HG03280 (cell line): ENCODE results near the gene SEMA6A.
A peak's percentile ranks its signal among the peaks of the same experiment; 100 is the strongest.

Experiments used
- ATAC-seq: cut with Tn5 transposase; IDR thresholded peaks from one replicate; pipeline ENCODE4 v1.9.1; 2021; ENCODE audit warnings: mild to moderate bottlenecking, moderate library complexity; ENCODE audit not compliant: unreplicated experiment

SEMA6A gene, protein sequence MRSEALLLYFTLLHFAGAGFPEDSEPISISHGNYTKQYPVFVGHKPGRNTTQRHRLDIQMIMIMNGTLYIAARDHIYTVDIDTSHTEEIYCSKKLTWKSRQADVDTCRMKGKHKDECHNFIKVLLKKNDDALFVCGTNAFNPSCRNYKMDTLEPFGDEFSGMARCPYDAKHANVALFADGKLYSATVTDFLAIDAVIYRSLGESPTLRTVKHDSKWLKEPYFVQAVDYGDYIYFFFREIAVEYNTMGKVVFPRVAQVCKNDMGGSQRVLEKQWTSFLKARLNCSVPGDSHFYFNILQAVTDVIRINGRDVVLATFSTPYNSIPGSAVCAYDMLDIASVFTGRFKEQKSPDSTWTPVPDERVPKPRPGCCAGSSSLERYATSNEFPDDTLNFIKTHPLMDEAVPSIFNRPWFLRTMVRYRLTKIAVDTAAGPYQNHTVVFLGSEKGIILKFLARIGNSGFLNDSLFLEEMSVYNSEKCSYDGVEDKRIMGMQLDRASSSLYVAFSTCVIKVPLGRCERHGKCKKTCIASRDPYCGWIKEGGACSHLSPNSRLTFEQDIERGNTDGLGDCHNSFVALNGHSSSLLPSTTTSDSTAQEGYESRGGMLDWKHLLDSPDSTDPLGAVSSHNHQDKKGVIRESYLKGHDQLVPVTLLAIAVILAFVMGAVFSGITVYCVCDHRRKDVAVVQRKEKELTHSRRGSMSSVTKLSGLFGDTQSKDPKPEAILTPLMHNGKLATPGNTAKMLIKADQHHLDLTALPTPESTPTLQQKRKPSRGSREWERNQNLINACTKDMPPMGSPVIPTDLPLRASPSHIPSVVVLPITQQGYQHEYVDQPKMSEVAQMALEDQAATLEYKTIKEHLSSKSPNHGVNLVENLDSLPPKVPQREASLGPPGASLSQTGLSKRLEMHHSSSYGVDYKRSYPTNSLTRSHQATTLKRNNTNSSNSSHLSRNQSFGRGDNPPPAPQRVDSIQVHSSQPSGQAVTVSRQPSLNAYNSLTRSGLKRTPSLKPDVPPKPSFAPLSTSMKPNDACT

DNA sequence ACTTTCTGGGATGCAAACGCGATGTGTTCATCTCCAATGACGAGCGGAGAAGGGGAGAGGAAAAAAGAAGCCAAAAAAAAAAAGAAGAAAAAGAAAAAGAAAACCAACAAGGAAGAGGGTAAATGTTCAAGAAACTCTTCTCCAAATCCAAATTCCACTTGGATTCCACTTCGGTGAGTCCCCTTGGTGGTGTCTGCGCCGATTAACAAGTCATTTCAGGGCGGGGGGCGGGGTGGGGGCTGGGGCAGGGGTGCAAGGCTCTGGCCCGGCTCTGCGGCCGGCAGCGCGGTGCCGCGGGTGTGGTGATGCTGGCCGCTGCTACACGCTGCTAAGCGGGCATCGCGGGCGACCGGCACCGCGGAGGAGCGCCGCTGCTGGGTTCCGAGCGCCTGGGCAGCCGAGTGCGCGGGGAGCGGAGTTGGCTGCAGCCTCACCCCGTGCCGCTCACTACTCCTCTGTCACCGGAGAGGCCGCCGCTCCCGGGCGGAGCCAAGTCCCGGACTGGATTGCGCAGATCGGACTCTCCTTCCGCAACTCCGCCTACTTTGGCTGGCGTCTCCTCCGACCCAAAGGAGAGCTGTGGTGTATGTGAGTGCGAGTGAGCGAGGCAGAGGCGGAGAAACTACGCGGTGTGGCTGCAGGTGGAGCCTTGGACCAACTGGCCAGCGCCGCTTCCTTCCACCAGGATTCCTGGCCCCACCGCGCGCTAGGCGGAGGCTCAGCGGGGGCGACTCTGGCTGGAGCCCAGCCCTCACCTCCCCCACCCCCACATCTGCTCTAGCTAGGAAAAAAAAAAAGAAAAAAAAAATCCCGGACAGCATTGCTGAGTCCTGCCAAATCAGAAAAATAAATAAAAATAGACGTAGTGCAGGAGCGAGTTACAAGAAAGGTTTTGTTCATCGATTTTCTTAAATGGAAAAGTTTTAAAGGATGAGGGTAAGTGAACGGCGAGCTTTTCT, at the start of gene SEMA6A:
TSS of gene SEMA6A (minus strand) at position 457 of the 959 bp plus-strand sequence. CDS start 69,879 bp downstream, outside the sequence.
- peak; percentile 61 for ATAC-seq

DNA sequence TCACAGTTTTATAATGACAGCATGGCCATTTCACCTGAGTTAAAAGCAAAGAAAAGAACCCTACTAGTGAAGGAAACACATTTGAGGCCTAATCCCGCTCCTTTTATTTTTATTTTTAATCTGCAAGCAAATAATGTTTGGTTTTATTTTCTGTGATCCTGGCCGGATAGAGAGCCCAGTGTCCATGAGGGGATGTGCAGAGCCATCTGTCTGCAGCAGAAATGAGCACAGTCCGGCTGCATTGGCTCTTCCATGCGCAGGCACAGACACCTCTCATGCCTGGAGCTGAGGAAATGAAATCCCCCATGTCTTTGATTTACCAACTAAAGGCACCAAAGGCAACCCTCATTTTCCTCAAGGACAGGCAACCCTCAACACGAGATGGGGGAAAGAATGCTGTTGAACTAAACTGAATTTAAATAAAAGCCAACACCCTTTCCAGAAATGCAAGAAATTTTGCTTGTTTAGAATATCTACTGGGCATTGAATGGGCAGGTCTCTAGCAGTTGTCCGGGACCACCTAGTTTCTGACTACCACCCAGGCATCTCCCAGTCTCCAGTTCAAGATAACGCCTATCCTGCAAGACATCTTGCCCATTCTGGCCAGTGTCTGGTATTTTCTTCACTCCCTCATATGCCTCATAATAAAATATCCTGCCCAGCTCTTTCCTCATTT, 47.9 kb upstream of the SEMA6A start:
- no peak for ATAC-seq

- ATAC-seq: no peak
Observed at GRCh38 chr5:116621599-116621998, 47.0 kb upstream of the SEMA6A start.

- no peak for ATAC-seq
Observed at GRCh38 chr5:116616876-116617275, 42.3 kb upstream of the SEMA6A start.

GRCh38 chr5:116614603-116614920, 39.9 kb upstream of the SEMA6A start:
- no peak for ATAC-seq

DNA sequence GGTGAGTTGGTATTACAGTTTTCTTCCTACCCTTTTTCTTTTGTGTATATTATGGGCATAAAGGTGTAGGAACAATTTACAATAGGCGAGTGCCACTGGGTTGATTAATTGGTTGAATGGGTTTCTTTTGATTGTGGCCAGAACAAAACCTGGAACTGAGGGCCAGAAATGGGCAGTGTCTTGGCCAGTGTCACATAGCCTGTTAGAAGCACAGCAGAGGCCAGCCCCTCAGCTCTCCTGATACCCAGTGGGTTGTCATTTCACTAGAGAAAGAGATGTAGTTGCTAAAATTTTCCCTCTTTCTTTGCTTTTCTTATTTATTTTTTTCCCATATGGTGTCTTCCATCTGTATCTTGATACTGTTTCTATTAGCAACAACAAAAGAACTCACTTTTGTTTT, 38.8 kb upstream of the SEMA6A start:
- ATAC-seq: no peak

- no peak for ATAC-seq
Observed at GRCh38 chr5:116612431-116612830, 37.8 kb upstream of the SEMA6A start.

DNA sequence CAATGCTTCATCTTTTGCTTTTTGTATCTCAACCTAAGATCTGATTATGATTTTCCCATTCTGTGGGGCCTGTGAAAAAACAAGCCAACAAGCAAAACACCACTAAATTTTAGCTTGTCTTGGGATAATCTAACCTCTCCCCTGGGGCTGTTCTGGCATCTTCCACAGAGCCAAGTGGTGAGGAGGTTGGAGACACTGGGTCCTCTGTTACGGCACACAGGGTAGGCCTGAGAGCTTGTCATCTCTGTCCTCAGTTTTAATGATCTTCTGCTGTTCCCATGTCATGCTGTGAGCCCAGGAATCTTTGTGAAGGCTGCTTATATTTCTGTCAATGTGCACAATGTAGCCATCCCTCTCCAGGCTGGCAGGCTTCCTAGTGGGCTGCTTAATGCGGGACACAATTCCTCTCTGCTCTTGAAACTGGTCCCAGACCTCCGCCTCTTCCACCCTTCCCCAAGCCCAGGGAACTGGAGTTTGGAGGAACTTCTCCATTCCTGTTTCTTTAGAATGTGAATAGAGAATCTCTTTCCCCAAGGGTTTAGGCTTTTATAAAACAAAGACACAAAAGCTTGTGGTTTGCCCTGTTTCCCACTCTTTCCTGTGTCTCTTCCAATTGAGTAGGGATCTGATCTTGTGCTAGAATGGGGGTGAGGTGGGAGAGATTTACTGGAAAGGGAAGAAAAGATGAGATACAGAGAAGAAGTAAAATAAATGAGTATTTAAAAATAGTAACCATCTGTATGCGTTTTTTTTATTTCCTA, 30.9 kb upstream of the SEMA6A start:
- ATAC-seq: no peak

- ATAC-seq: no peak
Observed at GRCh38 chr5:116604805-116605204, 30.2 kb upstream of the SEMA6A start.

- ATAC-seq: no peak
Observed at GRCh38 chr5:116600876-116601275, 26.3 kb upstream of the SEMA6A start.

DNA sequence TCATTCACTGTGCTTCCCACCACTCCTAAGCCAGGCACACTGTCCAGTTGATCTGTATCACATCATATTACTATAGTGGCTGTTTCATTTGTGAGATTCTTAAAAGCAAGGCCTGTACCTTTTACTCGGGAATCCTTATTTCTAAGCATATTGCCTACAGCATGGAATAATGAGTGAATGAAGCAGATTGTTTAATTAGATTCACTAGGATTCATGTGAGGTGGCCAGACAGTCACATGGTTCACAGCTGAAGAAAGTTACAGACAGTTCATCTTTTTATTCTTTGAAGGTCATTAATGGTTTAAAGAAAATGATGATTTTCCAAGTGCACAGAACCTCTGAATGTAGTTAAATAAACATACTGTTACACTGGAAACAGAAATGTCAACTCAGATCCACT, 24.3 kb upstream of the SEMA6A start:
- ATAC-seq: no peak

GRCh38 chr5:116595498-116595897, 20.9 kb upstream of the SEMA6A start:
- ATAC-seq: no peak

- ATAC-seq: no peak
Observed at GRCh38 chr5:116593340-116593739, 18.7 kb upstream of the SEMA6A start.

- no peak for ATAC-seq
Observed at GRCh38 chr5:116585227-116585626, 10.6 kb upstream of the SEMA6A start.

GRCh38 chr5:116583862-116584222, 9.2 kb upstream of the SEMA6A start:
- ATAC-seq: no peak

- no peak for ATAC-seq
Observed at GRCh38 chr5:116583085-116583861, 8.7 kb upstream of the SEMA6A start.

GRCh38 chr5:116581910-116582309, 7.3 kb upstream of the SEMA6A start:
- ATAC-seq: no peak

DNA sequence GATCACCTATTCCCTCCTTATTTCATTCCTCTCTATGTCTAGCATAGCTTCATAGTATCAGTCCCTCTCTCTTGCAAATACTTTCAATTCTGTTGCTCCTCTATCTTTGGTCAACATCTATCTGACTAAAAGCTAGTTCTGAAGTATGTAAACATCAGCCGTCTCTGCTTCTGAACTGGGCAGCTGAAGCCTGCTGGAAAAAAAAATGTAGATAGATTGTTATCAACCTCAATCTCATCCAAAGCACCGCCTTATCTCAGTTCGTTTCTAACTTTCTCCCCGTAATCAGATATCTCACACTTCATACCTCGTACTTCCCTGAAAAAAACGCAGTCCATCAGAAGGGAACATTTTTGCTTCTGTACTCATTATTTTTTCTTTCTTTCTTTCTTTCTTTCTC, 4.5 kb upstream of the SEMA6A start:
- ATAC-seq: no peak

- no peak for ATAC-seq
Observed at GRCh38 chr5:116578676-116579075, 4.1 kb upstream of the SEMA6A start.
